Rectal smooth muscle tissue (tissue), 1 donor: ENCODE data around the gene TTLL3.
A peak's percentile ranks its signal among the peaks of the same experiment; 100 is the strongest.
"Not testable (repeated sequence)": the region's sequence is repeated elsewhere in the genome, so short reads cannot be mapped to it uniquely, and the experiment has no call there.

Experiments
- H3K27ac ChIP-seq: one replicate; pipeline ENCODE4 v1.7.0; 2013; ENCODE audit warnings: low read depth, low read length, inconsistent platforms
- H3K27me3 ChIP-seq: one replicate; pipeline ENCODE4 v1.7.0; 2013; ENCODE audit warnings: low read length; ENCODE audit not compliant: control insufficient read depth, insufficient read depth
- H3K36me3 ChIP-seq: one replicate; pipeline ENCODE4 v1.7.0; 2013; ENCODE audit warnings: low read length; ENCODE audit not compliant: control insufficient read depth, insufficient read depth
- H3K4me1 ChIP-seq: one replicate; pipeline ENCODE4 v1.7.0; 2013; ENCODE audit warnings: low read length; ENCODE audit not compliant: control insufficient read depth, insufficient read depth
- H3K4me3 ChIP-seq: one replicate; pipeline ENCODE4 v1.7.0; 2013; ENCODE audit warnings: low read length
- H3K9ac ChIP-seq: one replicate; pipeline ENCODE4 v1.7.0; 2013; ENCODE audit warnings: low read length

Gene TTLL3

GRCh38 chr3:9855594-9855993 is 45.5 kb downstream of the TTLL3 start:
- H3K9ac ChIP-seq, result no peak overlapping the region
- H3K27ac ChIP-seq, result no peak overlapping the region
- H3K27me3 ChIP-seq, result no peaks in the 10 kb centered on the region

GRCh38 chr3:9859530-9860025 is 49.5 kb downstream of the TTLL3 start:
- no peak overlapping the region for H3K4me3 ChIP-seq

More at GRCh38 chr3:9855594-9855993, 45.5 kb downstream of the TTLL3 start:
- no peaks in the 10 kb centered on the region for H3K36me3 ChIP-seq
- H3K4me1 ChIP-seq, result no peaks in the 10 kb centered on the region
- no peak overlapping the region for H3K4me3 ChIP-seq

GRCh38 chr3:9861201-9861600 is 51.1 kb downstream of the TTLL3 start:
- Histone ChIP-seq H3K27ac (no peak overlapping the region), H3K27me3 (no peaks in the 10 kb centered on the region), H3K9ac (no peak overlapping the region), H3K36me3 (no peaks in the 10 kb centered on the region), H3K4me3 (no peak overlapping the region), H3K4me1 (peaks cover 16% of the 10 kb centered on the region)

More at GRCh38 chr3:9859530-9860025, 49.5 kb downstream of the TTLL3 start:
- H3K4me1 ChIP-seq, result peaks cover 6% of the 10 kb centered on the region
- no peaks in the 10 kb centered on the region for H3K27me3 ChIP-seq
- H3K9ac ChIP-seq, result no peak overlapping the region
- H3K36me3 ChIP-seq, result no peaks in the 10 kb centered on the region
- H3K27ac ChIP-seq, result no peak overlapping the region

GRCh38 chr3:9861626-9862130 is 51.6 kb downstream of the TTLL3 start:
- Histone ChIP-seq H3K27ac (peak overlapping the region; percentile 89), H3K36me3 (no peaks in the 10 kb centered on the region), H3K27me3 (no peaks in the 10 kb centered on the region), H3K4me1 (peaks cover 19% of the 10 kb centered on the region), H3K9ac (no peak overlapping the region), H3K4me3 (no peak overlapping the region)

- H3K27ac ChIP-seq, result peak overlapping the region; percentile 89
- peak overlapping the region; percentile 41 for H3K4me3 ChIP-seq
- H3K36me3 ChIP-seq, result no peaks in the 10 kb centered on the region
These were observed 52.5 kb downstream of the TTLL3 start for GRCh38 chr3:9862391-9863057.

GRCh38 chr3:9863058-9863772 is 53.2 kb downstream of the TTLL3 start:
- no peak overlapping the region for H3K9ac ChIP-seq
- peaks cover 22% of the 10 kb centered on the region for H3K4me1 ChIP-seq
- H3K4me3 ChIP-seq, result peak overlapping the region; percentile 41
- no peaks in the 10 kb centered on the region for H3K27me3 ChIP-seq
- peak overlapping the region; percentile 89 for H3K27ac ChIP-seq
- no peaks in the 10 kb centered on the region for H3K36me3 ChIP-seq

More at GRCh38 chr3:9862391-9863057, 52.5 kb downstream of the TTLL3 start:
- H3K4me1 ChIP-seq, result peaks cover 22% of the 10 kb centered on the region
- H3K9ac ChIP-seq, result no peak overlapping the region
- no peaks in the 10 kb centered on the region for H3K27me3 ChIP-seq

GRCh38 chr3:9864200-9864927 is 54.3 kb downstream of the TTLL3 start:
- Histone ChIP-seq H3K4me3 (peak overlapping the region; percentile 41), H3K27ac (peak overlapping the region; percentile 89), H3K27me3 (no peaks in the 10 kb centered on the region), H3K36me3 (no peaks in the 10 kb centered on the region), H3K4me1 (peaks cover 22% of the 10 kb centered on the region), H3K9ac (no peak overlapping the region)

GRCh38 chr3:9865125-9865637 is 55.1 kb downstream of the TTLL3 start:
- peaks cover 22% of the 10 kb centered on the region for H3K4me1 ChIP-seq
- H3K27ac ChIP-seq, result peak overlapping the region; percentile 89
- H3K4me3 ChIP-seq, H3K36me3 ChIP-seq, H3K27me3 ChIP-seq, H3K9ac ChIP-seq: not testable (repeated sequence)

GRCh38 chr3:9866639-9867038 is 56.6 kb downstream of the TTLL3 start:
- Histone ChIP-seq H3K36me3 (no peaks in the 10 kb centered on the region), H3K4me3 (no peak overlapping the region), H3K9ac (no peak overlapping the region), H3K27me3 (no peaks in the 10 kb centered on the region), H3K27ac (peak overlapping the region; percentile 89), H3K4me1 (peaks cover 22% of the 10 kb centered on the region)

- no peaks in the 10 kb centered on the region for H3K27me3 ChIP-seq
- H3K4me3 ChIP-seq, result no peak overlapping the region
- peaks cover 22% of the 10 kb centered on the region for H3K4me1 ChIP-seq
- H3K36me3 ChIP-seq, result no peaks in the 10 kb centered on the region
- no peak overlapping the region for H3K9ac ChIP-seq
- H3K27ac ChIP-seq, result peak overlapping the region; percentile 89
These were observed 57.0 kb downstream of the TTLL3 start for GRCh38 chr3:9867106-9867505.

GRCh38 chr3:9869955-9870354 is 59.9 kb downstream of the TTLL3 start:
- H3K27ac ChIP-seq, result no peak overlapping the region
- H3K4me1 ChIP-seq, result peaks cover 13% of the 10 kb centered on the region
- no peaks in the 10 kb centered on the region for H3K27me3 ChIP-seq
- no peaks in the 10 kb centered on the region for H3K36me3 ChIP-seq
- H3K4me3 ChIP-seq, result no peak overlapping the region
- H3K9ac ChIP-seq, result no peak overlapping the region

GRCh38 chr3:9870978-9871377 is 60.9 kb downstream of the TTLL3 start:
- Histone ChIP-seq H3K4me3 (no peak overlapping the region), H3K27me3 (no peaks in the 10 kb centered on the region), H3K27ac (no peak overlapping the region), H3K9ac (no peak overlapping the region), H3K4me1 (peaks cover 7% of the 10 kb centered on the region), H3K36me3 (no peaks in the 10 kb centered on the region)
